Progenitor cell of endocrine pancreas (in vitro differentiated cells): ENCODE measurements around the gene TMEM92. TPM values are rescaled to one million over a fixed set of nuclear protein-coding genes. Genes with fewer than 3 reads are reported as not detected.

Experiments used
- DNase-seq: peaks from one replicate; pipeline ENCODE4 v3.0.0; 2021; ENCODE audit warnings: low spot score; ENCODE audit not compliant: unreplicated experiment
- H3K27ac Mint-ChIP-seq: 2 replicates; pipeline ENCODE4 v1.8.0; 2021; ENCODE audit warnings: mild to moderate bottlenecking, moderate library complexity, mixed read lengths
- H3K27me3 Mint-ChIP-seq: 2 replicates; pipeline ENCODE4 v1.8.0; 2021; ENCODE audit warnings: mixed read lengths
- H3K36me3 Mint-ChIP-seq: 2 replicates; pipeline ENCODE4 v1.8.0; 2022; ENCODE audit warnings: mixed read lengths; ENCODE audit not compliant: insufficient read depth
- H3K4me1 Mint-ChIP-seq: 2 replicates; pipeline ENCODE4 v1.8.0; 2021; ENCODE audit warnings: low read depth, mixed read lengths
- H3K4me3 Mint-ChIP-seq: 2 replicates; pipeline ENCODE4 v1.8.0; 2021; ENCODE audit warnings: low read depth, mild to moderate bottlenecking, moderate library complexity, mixed read lengths
- H3K9me3 Mint-ChIP-seq: 2 replicates; pipeline ENCODE4 v1.8.0; 2021; ENCODE audit warnings: low read depth, mixed read lengths
- total RNA-seq: library from RNA; stranded (reverse); gene quantifications from 2 replicates; pipeline ENCODE4 v1.2.1, GENCODE V29; 2021
- TF ChIP-seq, protein P1 (sequence below): fragments of 200-600 bp; sonication (generic); IDR thresholded peaks from one replicate; pipeline ENCODE4 v1.5.0; 2021; ENCODE audit warnings: antibody characterized with exemption, mild to moderate bottlenecking; ENCODE audit not compliant: unreplicated experiment

TMEM92 gene
- total RNA-seq, 1 donor from 2014 or later = 7.4 TPM

DNA sequence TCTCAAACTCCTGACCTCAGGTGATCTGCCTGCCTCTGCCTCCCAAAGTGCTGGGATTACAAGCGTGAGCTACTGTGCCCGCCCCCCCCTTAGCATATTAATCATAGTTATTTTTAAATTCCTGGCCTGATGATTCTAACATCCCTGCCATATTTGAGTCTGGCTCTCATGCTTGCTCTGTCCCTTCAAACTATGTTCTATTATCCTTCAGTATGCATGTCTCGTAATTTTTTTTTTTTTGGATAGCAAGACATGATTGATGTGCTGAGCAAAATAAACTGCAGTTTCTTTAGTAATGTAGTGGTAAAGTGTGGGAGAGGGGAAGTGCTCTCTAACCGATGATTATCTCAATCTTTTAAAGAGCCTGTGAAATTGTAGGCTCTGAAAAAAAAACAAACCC is 34.3 kb upstream of the TMEM92 start:
- Mint-ChIP-seq H3K4me3 (no peak overlapping the region), H3K36me3 (no peaks in the 10 kb centered on the region), H3K27ac (no peak overlapping the region), H3K4me1 (no peaks in the 10 kb centered on the region), H3K27me3 (peaks cover 9% of the 10 kb centered on the region), H3K9me3 (no peaks in the 10 kb centered on the region)
- TF ChIP-seq, protein P1, sequence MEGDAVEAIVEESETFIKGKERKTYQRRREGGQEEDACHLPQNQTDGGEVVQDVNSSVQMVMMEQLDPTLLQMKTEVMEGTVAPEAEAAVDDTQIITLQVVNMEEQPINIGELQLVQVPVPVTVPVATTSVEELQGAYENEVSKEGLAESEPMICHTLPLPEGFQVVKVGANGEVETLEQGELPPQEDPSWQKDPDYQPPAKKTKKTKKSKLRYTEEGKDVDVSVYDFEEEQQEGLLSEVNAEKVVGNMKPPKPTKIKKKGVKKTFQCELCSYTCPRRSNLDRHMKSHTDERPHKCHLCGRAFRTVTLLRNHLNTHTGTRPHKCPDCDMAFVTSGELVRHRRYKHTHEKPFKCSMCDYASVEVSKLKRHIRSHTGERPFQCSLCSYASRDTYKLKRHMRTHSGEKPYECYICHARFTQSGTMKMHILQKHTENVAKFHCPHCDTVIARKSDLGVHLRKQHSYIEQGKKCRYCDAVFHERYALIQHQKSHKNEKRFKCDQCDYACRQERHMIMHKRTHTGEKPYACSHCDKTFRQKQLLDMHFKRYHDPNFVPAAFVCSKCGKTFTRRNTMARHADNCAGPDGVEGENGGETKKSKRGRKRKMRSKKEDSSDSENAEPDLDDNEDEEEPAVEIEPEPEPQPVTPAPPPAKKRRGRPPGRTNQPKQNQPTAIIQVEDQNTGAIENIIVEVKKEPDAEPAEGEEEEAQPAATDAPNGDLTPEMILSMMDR = no peak
- no peak for DNase-seq

DNA sequence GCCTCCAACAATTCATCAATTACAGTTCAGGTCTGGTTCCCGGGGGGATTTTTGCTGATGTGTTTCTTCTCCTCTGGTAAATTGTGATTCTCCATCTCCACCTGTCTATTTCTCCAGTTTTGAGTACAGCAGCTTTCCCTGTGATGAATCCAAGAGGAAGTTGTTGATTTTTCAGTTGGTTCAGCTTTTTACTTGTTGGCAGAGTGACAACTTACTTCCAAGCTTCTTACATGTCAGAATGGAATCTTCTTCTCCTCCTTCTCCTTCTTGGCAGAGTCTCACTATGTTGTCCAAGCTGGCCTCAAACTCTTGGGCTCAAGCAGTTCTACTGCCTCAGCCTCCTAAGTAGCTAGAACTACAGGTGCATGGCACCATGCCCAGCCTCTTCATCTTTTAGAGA is 33.4 kb upstream of the TMEM92 start:
- no peaks in the 10 kb centered on the region for H3K4me1 Mint-ChIP-seq
- peaks cover 9% of the 10 kb centered on the region for H3K27me3 Mint-ChIP-seq
- no peak overlapping the region for H3K27ac Mint-ChIP-seq
- H3K9me3 Mint-ChIP-seq = no peaks in the 10 kb centered on the region
- DNase-seq = no peak
- no peak overlapping the region for H3K4me3 Mint-ChIP-seq
- TF ChIP-seq, protein P1 = no peak
- no peaks in the 10 kb centered on the region for H3K36me3 Mint-ChIP-seq

DNA sequence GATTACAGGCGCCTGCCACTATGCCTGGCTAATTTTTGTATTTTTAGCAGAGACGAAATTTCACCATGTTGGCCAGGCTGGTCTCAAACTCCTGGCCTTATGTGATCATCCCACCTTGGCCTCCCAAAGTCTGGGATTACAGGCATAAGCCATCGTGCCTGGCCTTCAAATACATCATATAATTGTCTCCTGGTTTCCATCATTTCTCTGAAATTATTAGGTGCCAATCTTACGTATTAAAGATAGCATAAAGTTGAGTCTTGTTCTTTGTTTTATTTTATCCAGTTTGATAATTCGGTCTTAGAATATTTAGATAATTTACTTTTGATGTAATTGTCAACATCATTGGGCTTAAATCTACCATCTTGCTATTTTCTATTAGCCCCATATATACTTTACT is 32.8 kb upstream of the TMEM92 start:
- DNase-seq = no peak
- no peaks in the 10 kb centered on the region for H3K4me1 Mint-ChIP-seq
- no peaks in the 10 kb centered on the region for H3K36me3 Mint-ChIP-seq
- no peak overlapping the region for H3K4me3 Mint-ChIP-seq
- peaks cover 9% of the 10 kb centered on the region for H3K27me3 Mint-ChIP-seq
- TF ChIP-seq, protein P1 = no peak
- no peak overlapping the region for H3K27ac Mint-ChIP-seq
- no peaks in the 10 kb centered on the region for H3K9me3 Mint-ChIP-seq

DNA sequence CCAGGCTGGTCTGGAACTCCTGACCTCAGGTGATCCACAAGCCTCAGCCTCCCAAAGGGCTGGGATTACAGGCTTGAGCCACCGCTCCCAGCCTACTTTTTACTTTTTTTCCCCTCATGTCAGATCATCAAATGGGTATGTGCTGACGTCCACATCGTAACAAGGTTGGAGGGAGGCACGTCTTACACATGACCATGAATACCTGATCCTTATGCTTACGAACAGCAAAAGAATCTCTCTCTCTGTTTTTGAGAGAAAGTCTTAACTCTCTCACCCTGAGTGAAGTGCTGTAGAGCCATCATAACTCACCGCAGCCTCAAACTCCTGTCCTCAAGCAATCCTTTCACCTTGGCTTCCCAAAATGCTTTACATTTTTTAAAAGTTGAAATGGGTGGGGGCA is 29.5 kb upstream of the TMEM92 start:
- TF ChIP-seq, protein P1 = no peak
- Mint-ChIP-seq H3K4me1 (no peaks in the 10 kb centered on the region), H3K4me3 (no peak overlapping the region), H3K27me3 (no peaks in the 10 kb centered on the region), H3K9me3 (peaks cover 9% of the 10 kb centered on the region), H3K36me3 (peaks cover 2% of the 10 kb centered on the region), H3K27ac (no peak overlapping the region)
- DNase-seq = no peak

DNA sequence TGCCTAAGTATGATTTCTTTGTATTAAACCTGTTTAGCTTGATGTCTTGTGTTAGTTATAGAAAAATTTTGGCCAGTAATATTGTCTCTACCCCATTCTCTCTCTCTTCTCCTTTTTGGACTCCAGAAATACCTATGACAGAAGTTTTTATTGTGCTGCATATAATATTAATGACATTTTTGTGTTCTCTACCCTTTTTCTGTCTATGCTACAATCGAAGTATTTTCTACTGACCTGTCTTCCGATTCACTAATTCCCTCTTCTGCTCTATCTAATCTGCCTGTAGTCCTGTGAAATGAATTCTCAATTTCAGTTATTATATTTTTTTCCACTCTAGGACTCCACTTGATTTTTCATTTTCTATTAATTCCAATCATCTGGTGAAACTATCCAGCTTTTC is 26.0 kb upstream of the TMEM92 start:
- Mint-ChIP-seq H3K27ac (no peak overlapping the region), H3K4me3 (no peak overlapping the region), H3K36me3 (peaks cover 2% of the 10 kb centered on the region), H3K4me1 (no peaks in the 10 kb centered on the region), H3K27me3 (no peaks in the 10 kb centered on the region), H3K9me3 (peaks cover 11% of the 10 kb centered on the region)
- TF ChIP-seq, protein P1 = no peak
- no peak for DNase-seq
